GM12878 (cell line): ENCODE data around the gene WDR26. TPM values are rescaled to one million over a fixed set of nuclear protein-coding genes. Genes with fewer than 3 reads are reported as not detected.

Experiments used
- BACH1 ChIP-seq: fragments of 450-650 bp; IDR thresholded peaks from 2 replicates; pipeline ENCODE4 v1.6.1; 2017; ENCODE audit warnings: mild to moderate bottlenecking, borderline replicate concordance
- BCLAF1 ChIP-seq: fragments of 450-650 bp; IDR thresholded peaks from 2 replicates; pipeline ENCODE4 v1.6.1; 2017; ENCODE audit warnings: antibody characterized with exemption, mild to moderate bottlenecking, moderate library complexity
- CHD1 ChIP-seq: IDR thresholded peaks from 2 replicates; pipeline ENCODE4 v1.6.1; 2012; ENCODE audit warnings: low read depth, low read length, improper control_type of control experiment
- CREM ChIP-seq: IDR thresholded peaks from 2 replicates; pipeline ENCODE4 v1.6.1; 2014; ENCODE audit warnings: antibody characterized with exemption, low read depth
- ELK1 ChIP-seq: IDR thresholded peaks from 2 replicates; pipeline ENCODE4 v1.6.1; 2012; ENCODE audit warnings: low read depth, low read length, improper control_type of control experiment
- ETV6 ChIP-seq, 2 experiments: fragments of 450-650 bp in 1 of 2; IDR thresholded peaks in 1 of 2; conservative IDR thresholded peaks in 1 of 2; 2 replicates each; pipeline ENCODE4 v1.6.1; 2014; ENCODE audit warnings: antibody characterized with exemption in 1 of 2, borderline replicate concordance in 1 of 2, low read depth in 1 of 2, mild to moderate bottlenecking in 1 of 2, moderate library complexity in 1 of 2
- EZH2 ChIP-seq: IDR thresholded peaks from 2 replicates; pipeline ENCODE4 v1.6.1; 2012; ENCODE audit warnings: low read depth, mild to moderate bottlenecking, control low read depth, inconsistent platforms, low read length, borderline replicate concordance; ENCODE audit not compliant: control insufficient read depth
- FOXK2 ChIP-seq: fragments of 450-650 bp; IDR thresholded peaks from 2 replicates; pipeline ENCODE4 v1.6.1; 2017; ENCODE audit warnings: mild to moderate bottlenecking, moderate library complexity
- HDGF ChIP-seq: fragments of 450-650 bp; IDR thresholded peaks from 2 replicates; pipeline ENCODE4 v1.6.1; 2016; ENCODE audit warnings: antibody characterized with exemption
- IKZF1 ChIP-seq: fragments of 450-650 bp; conservative IDR thresholded peaks from 2 replicates; pipeline ENCODE4 v1.6.1; 2017; ENCODE audit warnings: antibody characterized with exemption, mild to moderate bottlenecking
- IKZF2 ChIP-seq, 2 experiments: fragments of 450-650 bp; IDR thresholded peaks; 2 replicates each; pipeline ENCODE4 v1.6.1; 2017; ENCODE audit warnings: mild to moderate bottlenecking in 2 of 2, moderate library complexity in 2 of 2
- JUNB ChIP-seq: IDR thresholded peaks from 2 replicates; pipeline ENCODE4 v1.6.1; 2016; ENCODE audit warnings: antibody characterized with exemption, mild to moderate bottlenecking
- JUND ChIP-seq: IDR thresholded peaks from 2 replicates; pipeline ENCODE4 v1.6.1; 2012; ENCODE audit warnings: low read depth, mild to moderate bottlenecking, low read length, improper control_type of control experiment, moderate library complexity
- MEF2B ChIP-seq: fragments of 450-650 bp; IDR thresholded peaks from 2 replicates; pipeline ENCODE4 v1.6.1; 2018; ENCODE audit warnings: mild to moderate bottlenecking, moderate library complexity; ENCODE audit not compliant: partially characterized antibody, poor library complexity, severe bottlenecking
- MTA2 ChIP-seq: fragments of 450-650 bp; IDR thresholded peaks from 2 replicates; pipeline ENCODE4 v1.6.1; 2016; ENCODE audit warnings: low read depth, mild to moderate bottlenecking, moderate library complexity
- NKRF ChIP-seq: fragments of 450-650 bp; conservative IDR thresholded peaks from 2 replicates; pipeline ENCODE4 v1.6.1; 2017; ENCODE audit warnings: mild to moderate bottlenecking, moderate library complexity
- NR2F1 ChIP-seq: fragments of 450-650 bp; conservative IDR thresholded peaks from 2 replicates; pipeline ENCODE4 v1.6.1; 2017; ENCODE audit warnings: mild to moderate bottlenecking
- PKNOX1 ChIP-seq: fragments of 450-650 bp; IDR thresholded peaks from 2 replicates; pipeline ENCODE4 v1.6.1; 2016; ENCODE audit warnings: mild to moderate bottlenecking
- SKIL ChIP-seq: fragments of 450-650 bp; IDR thresholded peaks from 2 replicates; pipeline ENCODE4 v1.6.1; 2017; ENCODE audit warnings: mild to moderate bottlenecking, low read depth, inconsistent platforms; ENCODE audit not compliant: poor library complexity, severe bottlenecking
- SMARCA5 ChIP-seq: fragments of 450-650 bp; IDR thresholded peaks from 2 replicates; pipeline ENCODE4 v1.6.1; 2017; ENCODE audit warnings: mild to moderate bottlenecking
- SMC3 ChIP-seq: IDR thresholded peaks from 2 replicates; pipeline ENCODE4 v1.6.1; 2011; ENCODE audit warnings: low read length, improper control_type of control experiment, borderline replicate concordance
- TBL1XR1 ChIP-seq: IDR thresholded peaks from 2 replicates; pipeline ENCODE4 v1.6.1; 2012; ENCODE audit warnings: low read depth, low read length, improper control_type of control experiment
- TCF3 ChIP-seq: IDR thresholded peaks from 2 replicates; pipeline ENCODE4 v1.6.1; 2012; ENCODE audit warnings: low read depth, mild to moderate bottlenecking, low read length, borderline replicate concordance; ENCODE audit not compliant: insufficient read depth
- polyA plus RNA-seq, 11 experiments: library from polyadenylated mRNA; depleted of rRNA in 4 of 11; unstranded in 6 of 11; stranded (reverse) in 5 of 11; fragments of >200 nt; fragmentation: Nextera tagmentation in 4 of 11; fragmentation: Illumina TruSeq in 1 of 11; extraction: Ambion mirVana in 4 of 11; extraction: Trizol in 1 of 11; gene quantifications; 1 replicate in 1 of 11; 2 replicates in 10 of 11; pipeline versions ENCODE4 v1.2.1 to v1.2.3, GENCODE V29; 2011 to 2016; ENCODE audit warnings: inconsistent platforms in 2 of 11, missing spikeins in 2 of 11, low read depth in 1 of 11
- total RNA-seq, 4 experiments: library from RNA; depleted of rRNA in 3 of 4; stranded (reverse); fragments of >200 nt in 3 of 4; fragmentation: Illumina TruSeq in 1 of 4; extraction: Trizol in 1 of 4; gene quantifications; 2 replicates each; pipeline versions ENCODE4 v1.2.1 to v1.2.3, GENCODE V29; 2013 to 2021

Gene WDR26
- total and polyA plus RNA-seq, 10 of the 15 experiments (the other 5 are each of a cell fraction or from before 2014, with no cell fraction given) = 6.6 to 47.0 (median 24.4) TPM

- TF ChIP-seq MTA2 (peak; percentile 47; the same call in 1 of the 2 replicates), NKRF (no peak), SMARCA5 (no peak), BCLAF1 (no peak), MEF2B (peak; percentile 73), NR2F1 (peak; percentile 71), ETV6 (conservative IDR thresholded peaks at IDR 0.05 in 1 of 2, IDR thresholded peaks at IDR 0.05 in 1 of 2; ENCODE audit: borderline replicate concordance in 1 of 2, low read depth in 1 of 2) (no peak), JUNB (peak; percentile 44), IKZF1 (peak; percentile 57), FOXK2 (no peak), TBL1XR1 (no peak), CREM (peak; percentile 24; the same call in 1 of the 2 replicates), IKZF2 (IDR thresholded peaks at IDR 0.05) (peak; percentile 60 to 62; a peak in 2 of 4 replicates), ELK1 (no peak), BACH1 (peak; percentile 31; the same call in 1 of the 2 replicates), CHD1 (no peak), TCF3 (no peak), EZH2 (no peak), SMC3 (no peak), SKIL (no peak), JUND (no peak), HDGF (peak; percentile 71; the same call in 1 of the 2 replicates), PKNOX1 (peak; percentile 86)
These were observed 57.0 kb downstream of the WDR26 start (continued) for GRCh38 chr1:224377676-224378006.
